ENCODE results near the gene TMCC1.

Gene TMCC1

GRCh38 chr3:129708328-129708861 lies 185.1 kb downstream of the TMCC1 start:
- TF ChIP-seq GATA2 (IDR thresholded peaks at IDR 0.05; ENCODE audit: low read depth, low read length): no peak
- no peak for TF ChIP-seq GATA3 (IDR thresholded peaks at IDR 0.05; ENCODE audit: low read depth, low read length)

GRCh38 chr3:129705274-129705673 lies 188.2 kb downstream of the TMCC1 start:
- TF ChIP-seq GATA3 (IDR thresholded peaks at IDR 0.05; ENCODE audit: low read depth, low read length) (no peak), GATA2 (IDR thresholded peaks at IDR 0.05; ENCODE audit: low read depth, low read length) (no peak)

GRCh38 chr3:129703913-129704312 lies 189.6 kb downstream of the TMCC1 start:
- no peak for TF ChIP-seq GATA2 (IDR thresholded peaks at IDR 0.05; ENCODE audit: low read depth, low read length)
- TF ChIP-seq GATA3 (IDR thresholded peaks at IDR 0.05; ENCODE audit: low read depth, low read length): no peak

- no peak for TF ChIP-seq GATA2 (IDR thresholded peaks at IDR 0.05; ENCODE audit: low read depth, low read length)
- no peak for TF ChIP-seq GATA3 (IDR thresholded peaks at IDR 0.05; ENCODE audit: low read depth, low read length)
These were observed 190.4 kb downstream of the TMCC1 start for GRCh38 chr3:129702934-129703712.

- TF ChIP-seq GATA3 (IDR thresholded peaks at IDR 0.05; ENCODE audit: low read depth, low read length): no peak
- TF ChIP-seq GATA2 (IDR thresholded peaks at IDR 0.05; ENCODE audit: low read depth, low read length): no peak
These were observed 192.3 kb downstream of the TMCC1 start for GRCh38 chr3:129701161-129701560.

GRCh38 chr3:129699612-129700011 lies 193.9 kb downstream of the TMCC1 start:
- TF ChIP-seq GATA3 (IDR thresholded peaks at IDR 0.05; ENCODE audit: low read depth, low read length) (no peak), GATA2 (IDR thresholded peaks at IDR 0.05; ENCODE audit: low read depth, low read length) (no peak)

- TF ChIP-seq GATA2 (IDR thresholded peaks at IDR 0.05; ENCODE audit: low read depth, low read length) (no peak), GATA3 (IDR thresholded peaks at IDR 0.05; ENCODE audit: low read depth, low read length) (no peak)
These were observed 194.3 kb downstream of the TMCC1 start for GRCh38 chr3:129699199-129699598.

- TF ChIP-seq GATA2 (IDR thresholded peaks at IDR 0.05; ENCODE audit: low read depth, low read length): no peak
- no peak for TF ChIP-seq GATA3 (IDR thresholded peaks at IDR 0.05; ENCODE audit: low read depth, low read length)
These were observed 196.1 kb downstream of the TMCC1 start for GRCh38 chr3:129697229-129697969.

GRCh38 chr3:129695230-129695629 lies 198.3 kb downstream of the TMCC1 start:
- TF ChIP-seq GATA2 (IDR thresholded peaks at IDR 0.05; ENCODE audit: low read depth, low read length) (no peak), GATA3 (IDR thresholded peaks at IDR 0.05; ENCODE audit: low read depth, low read length) (no peak)

- TF ChIP-seq GATA3 (IDR thresholded peaks at IDR 0.05; ENCODE audit: low read depth, low read length): no peak
- TF ChIP-seq GATA2 (IDR thresholded peaks at IDR 0.05; ENCODE audit: low read depth, low read length): no peak
These were observed 199.3 kb downstream of the TMCC1 start for GRCh38 chr3:129694228-129694627.

GRCh38 chr3:129692743-129693142 lies 200.8 kb downstream of the TMCC1 start:
- TF ChIP-seq GATA2 (IDR thresholded peaks at IDR 0.05; ENCODE audit: low read depth, low read length) (no peak), GATA3 (IDR thresholded peaks at IDR 0.05; ENCODE audit: low read depth, low read length) (no peak)

- peak; percentile 24; the same call in 1 of the 2 replicates for TF ChIP-seq GATA3 (IDR thresholded peaks at IDR 0.05; ENCODE audit: low read depth, low read length)
- TF ChIP-seq GATA2 (IDR thresholded peaks at IDR 0.05; ENCODE audit: low read depth, low read length): no peak
These were observed 202.5 kb downstream of the TMCC1 start for GRCh38 chr3:129690963-129691362.

GRCh38 chr3:129690406-129690805 lies 203.1 kb downstream of the TMCC1 start:
- no peak for TF ChIP-seq GATA2 (IDR thresholded peaks at IDR 0.05; ENCODE audit: low read depth, low read length)
- no peak for TF ChIP-seq GATA3 (IDR thresholded peaks at IDR 0.05; ENCODE audit: low read depth, low read length)

- TF ChIP-seq GATA3 (IDR thresholded peaks at IDR 0.05; ENCODE audit: low read depth, low read length) (no peak), GATA2 (IDR thresholded peaks at IDR 0.05; ENCODE audit: low read depth, low read length) (no peak)
These were observed 204.5 kb downstream of the TMCC1 start for GRCh38 chr3:129689036-129689435.

All from SH-SY5Y (cell line).